ENCODE measurements around the gene SIK2.
"Not testable (repeated sequence)": the region's sequence is repeated elsewhere in the genome, so short reads cannot be mapped to it uniquely, and the experiment has no call there.

The SIK2 gene

GRCh38 chr11:111759778-111760407 lies 157.6 kb downstream of the SIK2 start:
- no peak for DNase-seq (ENCODE audit: low read depth in 2 of 2)

DNA sequence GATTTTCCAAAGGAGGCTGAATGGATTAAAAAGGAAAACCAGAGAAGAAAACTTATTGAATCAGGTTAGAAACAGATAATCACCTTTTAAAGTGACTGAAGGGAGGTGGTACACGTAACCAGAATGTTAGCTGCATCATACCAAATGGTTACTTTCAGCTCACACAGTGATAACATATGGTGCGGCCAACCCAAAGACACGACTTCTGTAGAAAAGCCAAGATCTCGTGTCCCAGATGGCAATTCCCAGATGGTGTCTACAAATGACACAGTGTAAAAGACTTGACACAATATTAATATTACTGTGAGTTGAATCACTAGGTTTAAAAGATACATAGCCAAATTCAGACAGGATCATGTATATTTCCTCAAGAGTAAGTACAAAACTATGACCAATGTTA lies 158.8 kb downstream of the SIK2 start:
- DNase-seq (ENCODE audit: low read depth in 2 of 2), result no peak

GRCh38 chr11:111762526-111762925 lies 160.3 kb downstream of the SIK2 start:
- no peak for DNase-seq (ENCODE audit: low read depth in 2 of 2)

- DNase-seq (ENCODE audit: low read depth in 2 of 2), result no peak
Observed at GRCh38 chr11:111762981-111763643, 160.9 kb downstream of the SIK2 start.

DNA sequence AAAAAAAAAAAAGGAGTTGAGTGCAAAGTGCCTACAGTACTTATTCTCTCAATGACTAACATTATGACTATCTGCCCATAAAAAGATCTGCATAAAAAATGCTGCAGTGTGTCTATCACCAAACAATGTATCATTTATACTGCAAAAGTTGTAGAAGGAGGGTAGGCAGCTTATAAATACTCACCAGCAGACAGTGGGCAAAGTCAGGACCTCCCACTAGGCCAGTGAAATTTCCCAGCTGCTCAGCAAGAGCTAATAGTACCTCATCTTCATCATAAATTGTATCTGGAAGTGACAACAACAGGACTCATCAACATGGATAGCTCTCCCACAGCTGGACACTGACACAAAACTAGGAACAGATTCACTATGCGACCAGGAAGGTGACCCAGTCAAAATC lies 162.4 kb downstream of the SIK2 start:
- DNase-seq (ENCODE audit: low read depth in 2 of 2), result no peak

- no peak for DNase-seq (ENCODE audit: low read depth in 2 of 2)
Observed at GRCh38 chr11:111765320-111765983, 163.2 kb downstream of the SIK2 start.

- peak; percentile 62 to 70 for DNase-seq (ENCODE audit: low read depth in 2 of 2)
Observed at GRCh38 chr11:111765984-111766833, 164.0 kb downstream of the SIK2 start, which contains the start of gene PPP2R1B. Gene PPP2R1B (minus strand): TSS chr11:111766389. CDS start chr11:111766361, 28 bp downstream.

DNA sequence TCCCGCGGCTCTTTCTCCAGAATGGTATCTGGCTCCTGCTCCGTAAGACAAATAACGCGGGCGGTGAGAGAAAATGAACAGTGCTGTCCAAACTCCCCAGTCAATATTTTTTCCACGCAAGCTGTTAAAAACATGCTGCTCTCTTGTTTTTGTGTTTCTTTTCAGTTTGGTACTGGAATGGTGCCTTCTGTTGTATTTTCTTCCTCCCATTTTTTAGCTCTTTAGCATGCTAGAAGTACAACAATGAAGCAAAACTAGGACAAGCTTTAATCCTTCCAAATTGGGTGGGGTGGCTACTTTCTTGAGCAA lies 164.5 kb downstream of the SIK2 start:
- no peak for DNase-seq (ENCODE audit: low read depth in 2 of 2)

DNA sequence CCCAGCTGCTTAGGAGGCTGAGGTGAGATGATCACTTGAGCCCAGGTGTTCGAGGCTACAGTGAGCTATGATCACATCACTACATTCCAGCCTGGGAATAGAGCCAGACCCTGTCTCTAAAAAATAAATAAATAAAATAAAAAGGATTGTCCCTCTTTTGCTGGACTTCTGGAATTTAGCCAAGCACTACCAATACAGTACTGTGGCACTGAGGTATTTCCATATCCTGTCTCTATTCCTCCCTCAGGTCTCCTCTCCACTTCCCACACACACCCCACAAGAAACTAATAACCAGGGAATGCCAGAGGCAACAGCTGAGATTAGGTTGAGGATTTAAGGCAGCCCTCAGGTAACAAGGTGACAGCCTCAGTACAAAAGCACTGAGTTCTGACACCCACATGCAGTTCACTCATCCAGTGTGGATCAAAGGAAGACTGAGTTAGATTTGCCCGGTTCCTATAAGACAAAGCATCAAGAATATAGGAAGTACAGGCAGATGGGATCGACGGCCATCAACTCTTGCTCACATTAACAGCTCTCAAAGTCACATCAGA lies 168.4 kb downstream of the SIK2 start:
- no peak for DNase-seq (ENCODE audit: low read depth in 2 of 2)

GRCh38 chr11:111771205-111771604 lies 169.0 kb downstream of the SIK2 start:
- DNase-seq (ENCODE audit: low read depth in 2 of 2), result not testable (repeated sequence)

- DNase-seq (ENCODE audit: low read depth in 2 of 2), result no peak
Observed at GRCh38 chr11:111772535-111772934, 170.3 kb downstream of the SIK2 start.

DNA sequence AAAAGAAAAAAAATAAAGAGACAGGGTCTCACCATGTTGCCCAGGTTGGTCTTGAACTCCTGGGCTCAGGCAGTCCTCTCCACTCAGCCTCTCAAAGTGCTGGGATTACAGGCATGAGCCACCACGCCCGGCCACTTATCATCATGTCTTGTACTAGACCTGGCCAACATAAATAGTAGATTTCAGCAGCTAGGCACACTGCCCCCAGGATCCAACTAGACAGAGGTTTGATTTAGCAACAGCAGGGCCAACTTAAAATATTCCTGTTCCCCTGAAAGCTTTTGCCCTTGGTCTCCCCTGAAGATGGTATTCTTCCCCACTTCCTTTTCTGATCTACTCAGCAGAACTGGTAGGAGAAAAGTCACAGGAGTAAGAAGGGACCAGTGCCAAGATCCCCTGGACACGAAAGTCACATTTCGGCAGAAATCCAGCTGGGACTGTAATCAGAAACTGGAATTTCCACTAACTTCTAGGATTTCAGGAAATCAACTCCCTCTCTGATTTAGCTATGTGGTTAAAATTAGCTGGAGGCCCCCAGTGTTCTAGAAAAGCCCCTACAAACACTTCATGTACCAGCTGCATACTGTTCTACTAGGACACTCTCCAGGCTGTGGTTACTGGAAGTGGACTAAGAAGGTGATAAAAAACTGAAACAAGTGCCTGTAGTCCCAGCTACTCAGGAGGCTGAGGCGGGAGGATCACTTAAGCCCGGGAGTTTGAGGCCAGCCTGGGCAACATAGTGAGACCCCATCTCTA lies 172.9 kb downstream of the SIK2 start:
- no peak for DNase-seq (ENCODE audit: low read depth in 2 of 2)

- no peak for DNase-seq (ENCODE audit: low read depth in 2 of 2)
Observed at GRCh38 chr11:111776398-111777093, 174.3 kb downstream of the SIK2 start.

- DNase-seq (ENCODE audit: low read depth in 2 of 2), result peak in 1 of 2 donors; percentile 14
Observed at GRCh38 chr11:111777094-111778046, 175.1 kb downstream of the SIK2 start.

GRCh38 chr11:111778047-111778558 lies 175.9 kb downstream of the SIK2 start:
- no peak for DNase-seq (ENCODE audit: low read depth in 2 of 2)

- DNase-seq (ENCODE audit: low read depth in 2 of 2), result no peak
Observed at GRCh38 chr11:111779118-111779517, 176.9 kb downstream of the SIK2 start.
